Neural cell (in vitro differentiated cells): ENCODE results near the gene PDPK1. TPM values are rescaled to one million over a fixed set of nuclear protein-coding genes. Genes with fewer than 3 reads are reported as not detected.
"Not testable (repeated sequence)": the region's sequence is repeated elsewhere in the genome, so short reads cannot be mapped to it uniquely, and the experiment has no call there.

Experiments
- H2AFZ ChIP-seq: fragments of 200-600, 300-800 bp; sonication (generic), shearing (Covaris generic); 2 replicates; pipeline ENCODE4 v1.6.0; 2014; ENCODE audit warnings: low read depth, mild to moderate bottlenecking, antibody characterized with exemption, low read length, moderate library complexity
- H3F3A ChIP-seq: fragments of 200-600 bp; shearing (Covaris generic); 2 replicates; pipeline ENCODE4 v1.6.1; 2016; ENCODE audit warnings: mild to moderate bottlenecking, moderate library complexity, mixed read lengths, antibody characterized with exemption, low read length; ENCODE audit not compliant: insufficient read depth, poor library complexity, severe bottlenecking
- H3K27ac ChIP-seq: fragments of 200-600, 300-800 bp; sonication (generic), shearing (Covaris generic); 2 replicates; pipeline ENCODE4 v1.5.1; 2014; ENCODE audit warnings: mild to moderate bottlenecking, low read length, moderate library complexity
- H3K27me3 ChIP-seq: fragments of 300-800, 200-600 bp; sonication (generic), shearing (Covaris generic); 2 replicates; pipeline ENCODE4 v1.6.0; 2014; ENCODE audit warnings: mild to moderate bottlenecking, low read depth, low read length, moderate library complexity; ENCODE audit not compliant: insufficient read depth
- H3K36me3 ChIP-seq: fragments of 300-800, 200-600 bp; sonication (generic), shearing (Covaris generic); 2 replicates; pipeline ENCODE4 v1.5.1; 2014; ENCODE audit warnings: mild to moderate bottlenecking, antibody characterized with exemption, low read length, moderate library complexity; ENCODE audit not compliant: insufficient read depth
- H3K4me2 ChIP-seq: fragments of 300-800, 200-600 bp; sonication (generic), shearing (Covaris generic); 2 replicates; pipeline ENCODE4 v1.6.0; 2014; ENCODE audit warnings: mild to moderate bottlenecking, low read length
- H3K4me3 ChIP-seq: fragments of 300-800, 200-600 bp; sonication (generic), shearing (Covaris generic); 2 replicates; pipeline ENCODE4 v1.5.1; 2014; ENCODE audit warnings: mild to moderate bottlenecking, low read length, moderate library complexity
- H3K79me2 ChIP-seq: fragments of 200-600 bp; shearing (Covaris generic); replicated peaks from 2 replicates; pipeline ENCODE4 v1.6.0; 2014; ENCODE audit warnings: mild to moderate bottlenecking, low read length, moderate library complexity; ENCODE audit not compliant: insufficient read depth
- H3K9ac ChIP-seq: fragments of 300-800, 200-600 bp; sonication (generic), shearing (Covaris generic); 2 replicates; pipeline ENCODE4 v1.6.1; 2016; ENCODE audit warnings: mild to moderate bottlenecking, low read length, mixed read lengths
- H3K9me2 ChIP-seq: fragments of 200-600 bp; shearing (Covaris generic); 2 replicates; pipeline ENCODE4 v1.6.1; 2016; ENCODE audit warnings: mild to moderate bottlenecking, low read length, mixed read lengths; ENCODE audit not compliant: insufficient read depth
- H3K9me3 ChIP-seq: fragments of 200-600, 300-800 bp; sonication (generic), shearing (Covaris generic); 2 replicates; pipeline ENCODE4 v1.6.1; 2016; ENCODE audit warnings: mild to moderate bottlenecking, mixed run types, low read length, moderate library complexity, mixed read lengths
- H4K20me1 ChIP-seq: fragments of 200-600 bp; shearing (Covaris generic); 2 replicates; pipeline ENCODE4 v1.6.1; 2016; ENCODE audit warnings: mild to moderate bottlenecking, mixed run types; ENCODE audit not compliant: insufficient read depth
- polyA plus RNA-seq: library from polyadenylated mRNA; depleted of rRNA; stranded (reverse); fragments of >200 nt; gene quantifications from 2 replicates; pipeline ENCODE4 v1.2.3, GENCODE V29; 2014

PDPK1 gene
- polyA plus RNA-seq, 1 donor from 2014 or later = 18.6 TPM

GRCh38 chr16:2557150-2557549 is 19.3 kb downstream of the PDPK1 start:
- H3K9me2 ChIP-seq, H3K9ac ChIP-seq, H3K9me3 ChIP-seq, H2AFZ ChIP-seq, H4K20me1 ChIP-seq, H3K27me3 ChIP-seq, H3K4me3 ChIP-seq, H3K27ac ChIP-seq, H3K79me2 ChIP-seq, H3F3A ChIP-seq, H3K4me2 ChIP-seq, H3K36me3 ChIP-seq: not testable (repeated sequence)

DNA sequence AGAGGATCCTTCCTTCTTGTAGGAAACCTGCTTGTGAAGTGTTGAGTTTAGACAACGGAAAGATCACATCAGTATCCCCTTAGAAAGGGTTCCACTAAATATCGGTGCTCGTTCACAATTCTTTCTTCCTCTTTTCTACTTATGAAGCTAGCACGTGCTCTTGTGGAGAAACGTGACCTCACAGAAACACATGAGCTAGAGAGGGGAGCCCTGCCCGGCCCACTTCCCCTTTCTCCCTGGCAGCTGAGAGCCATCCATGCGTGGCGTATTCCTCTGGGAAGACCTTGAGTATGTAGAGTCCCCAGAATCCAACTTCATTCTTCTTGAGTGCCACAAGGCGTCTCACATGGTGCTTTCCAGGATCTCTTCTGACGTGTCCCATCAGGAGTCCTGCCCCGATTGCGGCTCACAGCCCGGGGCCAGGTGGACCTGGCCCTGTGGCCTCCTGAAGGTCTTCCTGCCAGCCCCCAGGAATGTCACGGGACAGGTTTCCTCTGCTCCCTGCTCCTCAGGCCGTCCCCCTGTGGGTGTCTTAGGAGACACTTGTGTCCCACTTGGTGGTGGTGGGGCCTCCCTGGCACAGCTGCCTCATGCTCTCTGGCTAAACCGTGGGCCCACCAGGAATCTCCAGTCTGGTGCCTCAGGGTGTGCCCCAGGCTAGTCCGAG is 22.4 kb downstream of the PDPK1 start:
- H4K20me1 ChIP-seq = not testable (repeated sequence)

GRCh38 chr16:2560798-2561133 is 22.9 kb downstream of the PDPK1 start:
- H3K27me3 ChIP-seq, H3K9ac ChIP-seq, H3K4me3 ChIP-seq, H3K9me2 ChIP-seq, H3K9me3 ChIP-seq, H4K20me1 ChIP-seq, H3K36me3 ChIP-seq, H3K79me2 ChIP-seq, H3F3A ChIP-seq, H3K4me2 ChIP-seq, H3K27ac ChIP-seq, H2AFZ ChIP-seq: not testable (repeated sequence)

More for the DNA sequence above, 22.4 kb downstream of the PDPK1 start:
- not testable (repeated sequence) for H3K79me2 ChIP-seq, H3K36me3 ChIP-seq, H3K4me3 ChIP-seq, H3K27ac ChIP-seq, H3K9ac ChIP-seq, H3K27me3 ChIP-seq, H2AFZ ChIP-seq, H3F3A ChIP-seq, H3K9me2 ChIP-seq, H3K9me3 ChIP-seq, H3K4me2 ChIP-seq

DNA sequence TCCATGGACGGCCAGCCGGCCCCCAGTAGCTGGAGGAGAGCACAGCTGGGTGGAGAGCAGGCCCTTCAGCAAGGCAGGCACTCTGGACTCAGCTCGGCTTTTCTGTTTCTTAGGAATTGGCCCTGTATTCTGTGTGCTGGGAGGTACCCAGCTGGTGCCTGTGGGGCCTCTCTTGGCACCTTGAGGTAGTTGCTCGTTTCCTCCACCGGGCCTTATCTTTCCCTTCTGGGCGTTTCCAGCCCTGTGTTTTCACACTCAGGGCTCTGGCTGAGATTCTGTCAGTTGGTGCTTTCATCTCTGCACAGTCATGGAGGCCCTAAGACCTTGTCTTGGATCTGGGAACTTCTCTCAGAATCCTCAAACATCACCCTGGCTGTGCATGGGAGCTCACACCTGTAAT is 29.7 kb downstream of the PDPK1 start:
- H3K27ac ChIP-seq, H2AFZ ChIP-seq, H3K27me3 ChIP-seq, H3K9me2 ChIP-seq, H3K79me2 ChIP-seq, H3K36me3 ChIP-seq, H3K9me3 ChIP-seq, H3K9ac ChIP-seq, H4K20me1 ChIP-seq, H3F3A ChIP-seq, H3K4me2 ChIP-seq, H3K4me3 ChIP-seq: not testable (repeated sequence)

GRCh38 chr16:2568573-2568972 is 30.8 kb downstream of the PDPK1 start:
- H3K9me2 ChIP-seq, H2AFZ ChIP-seq, H3K9ac ChIP-seq, H3F3A ChIP-seq, H3K79me2 ChIP-seq, H3K27me3 ChIP-seq, H4K20me1 ChIP-seq, H3K4me2 ChIP-seq, H3K36me3 ChIP-seq, H3K27ac ChIP-seq, H3K4me3 ChIP-seq, H3K9me3 ChIP-seq: not testable (repeated sequence)

- H3K27me3 ChIP-seq, H3K4me2 ChIP-seq, H4K20me1 ChIP-seq, H3K36me3 ChIP-seq, H3K9me2 ChIP-seq, H3K27ac ChIP-seq, H3F3A ChIP-seq, H3K9ac ChIP-seq, H3K9me3 ChIP-seq, H3K4me3 ChIP-seq, H3K79me2 ChIP-seq, H2AFZ ChIP-seq: not testable (repeated sequence)
Observed at GRCh38 chr16:2572704-2573103, 34.9 kb downstream of the PDPK1 start.

- H3K4me3 ChIP-seq, H4K20me1 ChIP-seq, H3K9ac ChIP-seq, H3K27ac ChIP-seq, H3K36me3 ChIP-seq, H3K27me3 ChIP-seq, H3K9me3 ChIP-seq, H3F3A ChIP-seq, H3K4me2 ChIP-seq, H2AFZ ChIP-seq, H3K9me2 ChIP-seq, H3K79me2 ChIP-seq: not testable (repeated sequence)
Observed at GRCh38 chr16:2575839-2576238, 38.0 kb downstream of the PDPK1 start.

GRCh38 chr16:2577044-2577443 is 39.2 kb downstream of the PDPK1 start:
- H3K9ac ChIP-seq, H3K27ac ChIP-seq, H4K20me1 ChIP-seq, H3K4me3 ChIP-seq, H3F3A ChIP-seq, H3K36me3 ChIP-seq, H3K79me2 ChIP-seq, H2AFZ ChIP-seq, H3K9me2 ChIP-seq, H3K4me2 ChIP-seq, H3K27me3 ChIP-seq, H3K9me3 ChIP-seq: not testable (repeated sequence)
